Measurements from ENCODE around the gene REPS1.
"Not testable (repeated sequence)": the region's sequence is repeated elsewhere in the genome, so short reads cannot be mapped to it uniquely, and the experiment has no call there.

The REPS1 gene

GRCh38 chr6:139003751-139004150 lies 15.7 kb upstream of the REPS1 start:
- no peak for DNase-seq

DNA sequence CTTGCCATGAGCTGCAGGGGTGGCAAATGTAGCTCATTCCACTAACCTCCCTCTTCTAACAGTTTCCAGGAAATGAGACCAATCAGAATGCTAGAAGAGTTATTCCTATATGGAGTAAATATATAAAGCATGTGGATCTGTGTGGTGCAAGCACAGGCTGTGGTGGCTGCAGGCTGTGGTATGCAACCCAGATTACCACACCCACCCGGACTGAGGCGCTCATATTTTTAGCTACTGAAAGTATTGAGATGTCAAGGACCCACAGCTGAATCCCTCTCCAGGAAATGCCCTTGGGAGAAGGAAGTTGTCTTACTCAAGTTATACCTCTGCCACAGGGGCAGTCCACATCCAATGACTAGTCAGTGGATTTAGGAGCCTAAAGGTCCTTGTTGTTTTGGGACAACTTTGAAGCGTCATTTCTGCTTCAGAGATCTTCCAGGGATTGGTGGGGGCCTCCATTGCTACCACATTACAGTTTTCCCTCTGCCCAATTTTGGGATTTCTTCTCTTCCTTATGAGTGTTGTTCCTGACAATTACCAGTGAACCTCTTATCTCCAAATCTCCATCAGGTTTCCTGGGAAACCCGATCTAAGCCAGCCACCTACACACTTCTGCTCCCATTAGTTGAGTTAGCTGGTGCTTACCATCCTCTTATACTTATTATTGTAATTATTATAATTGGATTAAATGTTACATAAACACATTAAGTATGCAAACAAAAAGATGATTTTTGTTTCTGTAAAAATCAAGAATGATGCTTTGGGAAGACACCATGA lies 12.1 kb upstream of the REPS1 start:
- DNase-seq, result peak; percentile 19

- no peak for DNase-seq
Observed at GRCh38 chr6:138997136-138997535, 9.1 kb upstream of the REPS1 start.

DNA sequence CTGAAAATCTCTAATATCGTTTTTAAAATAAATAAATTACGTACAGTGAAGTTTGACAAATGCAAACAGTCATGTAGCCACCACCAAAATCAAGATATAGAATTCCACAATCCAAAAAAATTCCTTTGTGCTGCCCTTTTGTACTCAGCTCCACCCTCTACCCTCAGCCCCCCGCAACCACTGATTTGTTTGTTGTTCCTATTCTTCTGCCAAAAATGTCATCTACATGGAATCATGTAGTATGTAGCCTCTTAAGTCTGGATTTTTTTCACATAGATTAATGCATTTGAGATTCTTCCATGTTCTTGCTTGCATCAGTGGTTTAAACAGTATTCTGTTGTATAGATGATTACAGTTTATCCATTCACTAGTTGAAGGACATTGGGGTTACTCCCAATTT lies 8.5 kb upstream of the REPS1 start:
- no peak for DNase-seq

DNA sequence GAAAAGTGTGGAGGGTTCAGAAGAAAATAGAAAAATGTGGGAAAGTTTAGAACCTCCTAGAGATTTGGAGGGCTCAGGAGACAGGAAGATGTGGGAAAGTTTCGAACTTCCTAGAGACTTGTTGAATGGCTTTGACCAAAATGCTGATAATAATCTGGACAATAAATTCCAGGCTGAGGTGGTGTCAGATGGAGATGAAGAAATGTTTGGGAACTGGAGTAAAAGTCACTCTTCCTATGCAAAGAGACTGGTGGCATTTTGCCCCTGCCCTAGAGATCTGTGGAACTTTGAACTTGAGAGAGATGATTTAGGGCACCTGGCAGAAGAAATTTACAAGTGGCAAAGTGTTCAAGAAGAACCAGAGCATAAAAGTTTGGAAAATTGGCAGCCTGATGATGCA lies 5.4 kb upstream of the REPS1 start:
- DNase-seq, result not testable (repeated sequence)

DNA sequence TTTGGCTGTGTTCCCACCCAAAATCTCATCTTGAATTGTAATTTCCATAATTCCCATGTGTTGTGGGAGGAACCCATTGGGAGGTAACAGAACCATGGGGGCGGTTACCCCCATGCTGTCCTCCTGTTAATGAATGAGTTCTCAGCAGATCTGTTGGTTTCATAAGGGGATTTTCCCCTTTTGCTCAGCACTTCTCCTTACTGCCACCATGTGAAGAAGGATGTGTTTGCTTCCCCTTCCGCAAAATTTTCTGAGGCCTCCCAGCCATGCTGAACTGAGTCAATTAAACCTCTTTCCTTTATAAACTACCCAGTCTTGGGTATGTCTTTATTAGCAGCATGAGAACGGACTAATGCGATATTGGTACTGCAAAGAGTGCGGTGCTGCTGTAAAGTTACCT lies 4.9 kb upstream of the REPS1 start:
- DNase-seq, result not testable (repeated sequence)

GRCh38 chr6:138991206-138991605 lies 3.2 kb upstream of the REPS1 start:
- DNase-seq, result no peak

- DNase-seq, result peak; percentile 94
Observed at GRCh38 chr6:138989098-138989983, 1.3 kb upstream of the REPS1 start.

DNA sequence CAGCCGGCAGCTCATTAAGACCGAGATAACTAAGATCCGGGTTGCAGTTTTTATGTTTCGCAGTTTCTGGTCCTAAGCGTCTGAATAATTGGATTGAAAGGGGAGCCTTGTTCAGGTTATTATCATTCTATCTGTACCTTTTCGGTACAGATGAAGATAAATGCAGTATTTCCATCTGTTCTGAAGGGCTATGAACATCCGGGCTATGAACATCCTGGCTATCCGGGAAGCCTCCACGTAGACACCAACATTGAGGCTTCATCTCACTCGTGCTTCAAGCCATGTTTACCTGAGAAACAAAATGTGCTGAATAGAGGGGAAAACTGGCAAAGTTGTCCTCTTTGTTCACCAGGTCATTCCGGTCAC lies 399 bp upstream of the REPS1 start:
- DNase-seq, result peak; percentile 85

DNA sequence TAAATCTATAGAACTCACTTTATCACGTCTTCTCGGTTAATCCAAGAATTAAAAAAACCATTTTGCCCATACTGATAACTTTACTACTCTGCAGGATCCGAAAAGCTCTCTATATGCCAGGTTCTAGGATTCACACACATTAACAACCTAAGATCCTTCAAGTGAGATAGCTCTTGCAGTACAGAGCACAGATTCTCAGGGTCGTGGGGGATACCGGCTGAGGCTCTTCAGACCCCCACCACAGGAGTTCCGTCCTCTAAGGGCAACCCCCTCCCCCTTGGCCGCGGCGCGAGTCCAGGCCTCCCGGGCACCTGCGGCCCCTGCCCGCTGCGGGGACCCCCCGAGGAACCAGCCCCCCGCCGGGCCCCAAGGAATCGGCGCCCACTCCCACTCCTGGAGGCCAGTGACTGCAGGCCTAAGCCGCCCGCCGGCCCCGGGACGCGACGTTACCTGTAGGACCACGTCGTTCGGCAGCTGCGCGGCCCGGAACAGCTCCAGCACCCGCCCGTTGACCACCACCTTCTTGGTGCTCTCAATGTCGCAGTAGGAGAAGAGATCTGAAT lies 892 bp downstream of the REPS1 start:
- DNase-seq, result no peak

GRCh38 chr6:138986578-138986977 lies 1.5 kb downstream of the REPS1 start:
- DNase-seq, result no peak

- DNase-seq, result no peak
Observed at GRCh38 chr6:138981416-138981815, 6.6 kb downstream of the REPS1 start.

GRCh38 chr6:138979813-138980668 lies 8.0 kb downstream of the REPS1 start:
- DNase-seq, result no peak

GRCh38 chr6:138979365-138979764 lies 8.7 kb downstream of the REPS1 start:
- DNase-seq, result no peak

- DNase-seq, result no peak
Observed at GRCh38 chr6:138978229-138978628, 9.8 kb downstream of the REPS1 start.

DNA sequence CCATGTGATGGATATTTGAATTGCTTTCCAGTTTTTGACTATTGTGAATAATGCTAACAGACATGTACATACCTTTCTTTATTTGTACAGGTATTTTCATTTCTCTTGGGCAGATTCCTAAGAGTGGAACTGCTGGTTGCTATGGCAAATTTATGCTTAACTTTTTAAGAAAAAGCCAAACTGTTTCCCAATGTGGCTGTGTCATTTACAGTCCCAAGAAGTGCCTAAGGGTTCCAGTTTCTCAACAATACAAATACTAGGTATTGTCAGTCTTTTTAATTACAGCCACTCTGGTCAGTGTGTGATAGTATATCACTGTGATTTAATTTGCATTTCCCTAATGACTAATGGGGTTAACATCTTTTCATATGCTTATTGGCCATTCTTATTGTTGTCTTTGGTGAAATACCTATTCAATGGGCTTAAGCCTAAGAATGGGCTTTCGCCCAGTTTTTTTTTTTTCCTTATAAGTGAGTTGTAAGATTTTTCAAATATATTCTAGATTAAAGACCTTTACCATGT lies 10.3 kb downstream of the REPS1 start:
- no peak for DNase-seq

DNA sequence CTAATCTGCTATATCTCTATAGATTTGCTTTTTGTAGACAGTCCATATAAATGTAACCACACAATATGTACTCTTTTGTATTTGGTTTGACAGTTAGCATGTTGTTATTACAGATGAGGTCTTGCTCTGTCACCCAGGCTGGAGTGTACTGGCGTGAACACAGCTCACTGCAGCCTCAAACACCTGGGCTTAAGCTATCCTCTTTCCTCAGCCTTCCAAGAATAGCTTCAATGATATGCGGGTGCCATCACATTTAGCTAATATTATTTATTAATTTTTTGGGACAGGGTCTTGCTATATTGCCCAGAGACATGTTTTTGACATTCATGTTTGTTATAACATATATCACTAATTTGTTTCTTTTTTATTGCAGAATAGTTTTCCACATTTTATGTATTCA lies 10.8 kb downstream of the REPS1 start:
- no peak for DNase-seq

GRCh38 chr6:138975815-138976214 lies 12.2 kb downstream of the REPS1 start:
- no peak for DNase-seq

DNA sequence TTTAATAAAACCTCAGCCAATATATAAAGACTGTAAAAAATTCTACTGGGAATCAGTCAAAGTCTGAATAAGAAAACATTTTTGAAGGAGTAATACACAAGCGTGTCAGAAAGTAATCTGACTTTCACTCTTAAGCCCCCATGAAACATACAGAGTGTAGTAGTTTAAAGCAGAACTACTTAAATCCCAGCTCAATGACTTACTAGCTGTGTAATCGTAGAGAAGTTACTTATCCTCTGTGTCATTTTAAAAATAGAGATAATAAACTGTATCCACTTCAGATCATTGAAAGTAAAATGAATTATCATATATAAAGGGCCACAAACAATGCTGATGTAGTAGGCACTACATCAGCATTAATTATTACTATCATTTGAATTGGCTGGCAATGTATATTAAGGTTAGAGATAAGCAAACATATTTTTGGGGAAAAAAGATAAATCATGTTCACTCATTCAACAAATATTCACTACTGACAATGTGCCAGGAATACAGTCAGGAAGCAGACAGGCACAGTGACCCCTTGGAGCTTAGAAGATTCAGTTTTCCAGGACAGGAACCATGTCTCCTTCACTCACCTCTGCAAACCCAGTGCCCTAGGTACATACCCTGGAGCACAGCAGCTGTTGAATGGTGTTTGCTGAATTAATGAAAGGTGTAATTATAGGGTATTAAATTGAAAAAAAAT lies 14.4 kb downstream of the REPS1 start:
- DNase-seq, result peak; percentile 76

GRCh38 chr6:138972226-138972665 lies 15.8 kb downstream of the REPS1 start:
- no peak for DNase-seq

DNA sequence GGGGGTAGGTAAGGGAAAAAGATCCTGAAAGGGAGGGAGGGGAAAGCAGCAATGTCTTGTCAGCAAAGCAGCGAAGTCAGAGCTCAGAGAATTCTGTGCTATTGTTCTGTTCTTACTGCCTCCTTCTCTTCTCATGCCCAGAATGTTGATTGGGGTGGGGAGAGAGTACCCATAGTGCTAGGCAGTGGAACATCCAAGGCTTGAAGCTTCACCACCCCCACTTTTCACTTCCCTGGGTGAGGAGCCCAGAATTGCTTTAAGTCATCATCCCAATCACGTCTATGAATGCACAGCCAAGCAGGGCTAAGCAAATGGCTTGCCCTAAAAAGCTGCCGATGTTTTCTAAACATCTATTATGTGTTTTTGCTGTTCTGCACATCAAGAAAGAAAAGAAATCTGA lies 16.5 kb downstream of the REPS1 start:
- no peak for DNase-seq

DNA sequence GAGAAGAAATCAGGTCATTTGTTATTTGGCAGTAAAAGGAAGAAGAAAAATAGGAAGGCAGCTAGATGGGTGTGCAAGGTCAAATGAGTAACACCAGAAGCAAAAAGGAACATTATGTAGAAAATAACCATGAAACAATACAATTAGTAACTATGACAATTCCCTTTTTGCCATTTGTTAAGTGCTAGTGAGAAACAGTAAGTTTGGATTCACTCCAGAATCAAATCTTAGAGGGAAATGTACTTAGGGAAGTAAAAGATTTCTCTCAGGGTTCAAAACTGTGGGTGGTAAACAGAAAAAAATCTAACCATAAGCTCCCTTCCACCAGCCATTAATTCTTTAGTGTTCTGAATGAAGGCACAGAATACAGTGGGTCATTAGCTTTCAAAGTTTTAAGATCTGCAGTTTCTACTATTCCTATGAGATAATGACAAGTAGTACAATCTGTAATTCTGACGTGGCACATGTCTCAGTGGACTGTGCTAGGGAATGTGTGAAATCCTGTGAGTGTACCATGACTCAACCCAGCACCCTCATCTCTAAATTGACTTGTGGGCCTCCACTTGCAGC lies 17.1 kb downstream of the REPS1 start:
- DNase-seq, result no peak

Data from NCI-H146 (cell line).